ENCODE data around the gene NCAM2.

DNA sequence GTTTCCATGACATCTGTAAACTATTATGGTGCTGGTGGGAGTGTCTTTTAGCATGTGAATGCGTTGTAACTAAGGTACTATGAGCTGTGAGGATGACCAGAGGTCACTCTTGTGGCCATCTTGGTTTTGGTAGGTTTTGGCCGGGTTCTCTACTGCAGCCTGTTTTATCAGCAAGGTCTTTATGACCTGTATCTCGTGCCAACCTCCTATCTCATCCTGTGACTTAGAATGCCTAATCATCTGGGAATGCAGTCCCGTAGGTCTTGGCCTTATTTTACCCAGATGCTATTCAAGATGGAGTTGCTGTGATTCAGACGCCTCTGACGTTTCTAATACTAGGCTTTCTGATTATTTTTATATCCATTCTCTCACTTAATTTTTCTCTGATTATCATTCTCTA lies 9.4 kb downstream of the NCAM2 start:
- TF ChIP-seq POLR2AphosphoS5 (IDR thresholded peaks at IDR 0.05) = no peak
- TF ChIP-seq, protein P1, sequence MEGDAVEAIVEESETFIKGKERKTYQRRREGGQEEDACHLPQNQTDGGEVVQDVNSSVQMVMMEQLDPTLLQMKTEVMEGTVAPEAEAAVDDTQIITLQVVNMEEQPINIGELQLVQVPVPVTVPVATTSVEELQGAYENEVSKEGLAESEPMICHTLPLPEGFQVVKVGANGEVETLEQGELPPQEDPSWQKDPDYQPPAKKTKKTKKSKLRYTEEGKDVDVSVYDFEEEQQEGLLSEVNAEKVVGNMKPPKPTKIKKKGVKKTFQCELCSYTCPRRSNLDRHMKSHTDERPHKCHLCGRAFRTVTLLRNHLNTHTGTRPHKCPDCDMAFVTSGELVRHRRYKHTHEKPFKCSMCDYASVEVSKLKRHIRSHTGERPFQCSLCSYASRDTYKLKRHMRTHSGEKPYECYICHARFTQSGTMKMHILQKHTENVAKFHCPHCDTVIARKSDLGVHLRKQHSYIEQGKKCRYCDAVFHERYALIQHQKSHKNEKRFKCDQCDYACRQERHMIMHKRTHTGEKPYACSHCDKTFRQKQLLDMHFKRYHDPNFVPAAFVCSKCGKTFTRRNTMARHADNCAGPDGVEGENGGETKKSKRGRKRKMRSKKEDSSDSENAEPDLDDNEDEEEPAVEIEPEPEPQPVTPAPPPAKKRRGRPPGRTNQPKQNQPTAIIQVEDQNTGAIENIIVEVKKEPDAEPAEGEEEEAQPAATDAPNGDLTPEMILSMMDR (IDR thresholded peaks at IDR 0.05 in 8 of 11, conservative IDR thresholded peaks at IDR 0.05 in 3 of 11) = no peak
- no peak for TF ChIP-seq POLR2A (IDR thresholded peaks at IDR 0.05)
